ENCODE results near the gene SCOC. TPM values are rescaled to one million over a fixed set of nuclear protein-coding genes. Genes with fewer than 3 reads are reported as not detected.

Gene SCOC
- total and polyA plus RNA-seq, 2 of the 13 experiments (the other 11 are each of a cell fraction or from before 2014, with no cell fraction given): 43.8 to 65.2 TPM

GRCh38 chr4:140427919-140428471 lies 54.5 kb downstream of the SCOC start (continued):
- TF ChIP-seq SRY (CRISPR knock-in tag; IDR thresholded peaks at IDR 0.05) (no peak), BRCA1 (CRISPR knock-in tag; IDR thresholded peaks at IDR 0.05) (0 out of 2 replicates have a peak, but pooled peaks have one; percentile 19), HOXA9 (CRISPR knock-in tag; IDR thresholded peaks at IDR 0.05; ENCODE audit: borderline replicate concordance) (no peak), ZSCAN31 (CRISPR knock-in tag; IDR thresholded peaks at IDR 0.05; ENCODE audit: low read depth) (no peak), NFE2L1 (CRISPR knock-in tag; IDR thresholded peaks at IDR 0.05; ENCODE audit: borderline replicate concordance) (no peak), RARA (CRISPR knock-in tag; IDR thresholded peaks at IDR 0.05) (peak; percentile 45; the same call in 1 of the 2 replicates), KLF11 (CRISPR knock-in tag; IDR thresholded peaks at IDR 0.05) (no peak), ZNF547 (CRISPR knock-in tag; IDR thresholded peaks at IDR 0.05) (no peak), ZNF331 (CRISPR knock-in tag; IDR thresholded peaks at IDR 0.05) (peak; percentile 22; the same call in 1 of the 2 replicates), CBFB (CRISPR knock-in tag; IDR thresholded peaks at IDR 0.05) (no peak), ZNF251 (CRISPR knock-in tag; IDR thresholded peaks at IDR 0.05) (no peak), PREB (CRISPR knock-in tag; IDR thresholded peaks at IDR 0.05) (no peak), ZNF563 (CRISPR knock-in tag; IDR thresholded peaks at IDR 0.05) (no peak), ZNF136 (CRISPR knock-in tag; IDR thresholded peaks at IDR 0.05; ENCODE audit: low read depth) (no peak), ZKSCAN5 (CRISPR knock-in tag; IDR thresholded peaks at IDR 0.05) (no peak)
- TF ChIP-seq, protein P1, sequence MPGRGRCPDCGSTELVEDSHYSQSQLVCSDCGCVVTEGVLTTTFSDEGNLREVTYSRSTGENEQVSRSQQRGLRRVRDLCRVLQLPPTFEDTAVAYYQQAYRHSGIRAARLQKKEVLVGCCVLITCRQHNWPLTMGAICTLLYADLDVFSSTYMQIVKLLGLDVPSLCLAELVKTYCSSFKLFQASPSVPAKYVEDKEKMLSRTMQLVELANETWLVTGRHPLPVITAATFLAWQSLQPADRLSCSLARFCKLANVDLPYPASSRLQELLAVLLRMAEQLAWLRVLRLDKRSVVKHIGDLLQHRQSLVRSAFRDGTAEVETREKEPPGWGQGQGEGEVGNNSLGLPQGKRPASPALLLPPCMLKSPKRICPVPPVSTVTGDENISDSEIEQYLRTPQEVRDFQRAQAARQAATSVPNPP (CRISPR knock-in tag; IDR thresholded peaks at IDR 0.05): no peak
- TF ChIP-seq, protein P2, sequence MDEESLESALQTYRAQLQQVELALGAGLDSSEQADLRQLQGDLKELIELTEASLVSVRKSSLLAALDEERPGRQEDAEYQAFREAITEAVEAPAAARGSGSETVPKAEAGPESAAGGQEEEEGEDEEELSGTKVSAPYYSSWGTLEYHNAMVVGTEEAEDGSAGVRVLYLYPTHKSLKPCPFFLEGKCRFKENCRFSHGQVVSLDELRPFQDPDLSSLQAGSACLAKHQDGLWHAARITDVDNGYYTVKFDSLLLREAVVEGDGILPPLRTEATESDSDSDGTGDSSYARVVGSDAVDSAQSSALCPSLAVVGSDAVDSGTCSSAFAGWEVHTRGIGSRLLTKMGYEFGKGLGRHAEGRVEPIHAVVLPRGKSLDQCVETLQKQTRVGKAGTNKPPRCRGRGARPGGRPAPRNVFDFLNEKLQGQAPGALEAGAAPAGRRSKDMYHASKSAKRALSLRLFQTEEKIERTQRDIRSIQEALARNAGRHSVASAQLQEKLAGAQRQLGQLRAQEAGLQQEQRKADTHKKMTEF (CRISPR knock-in tag; IDR thresholded peaks at IDR 0.05): no peak
- TF ChIP-seq, protein P3, sequence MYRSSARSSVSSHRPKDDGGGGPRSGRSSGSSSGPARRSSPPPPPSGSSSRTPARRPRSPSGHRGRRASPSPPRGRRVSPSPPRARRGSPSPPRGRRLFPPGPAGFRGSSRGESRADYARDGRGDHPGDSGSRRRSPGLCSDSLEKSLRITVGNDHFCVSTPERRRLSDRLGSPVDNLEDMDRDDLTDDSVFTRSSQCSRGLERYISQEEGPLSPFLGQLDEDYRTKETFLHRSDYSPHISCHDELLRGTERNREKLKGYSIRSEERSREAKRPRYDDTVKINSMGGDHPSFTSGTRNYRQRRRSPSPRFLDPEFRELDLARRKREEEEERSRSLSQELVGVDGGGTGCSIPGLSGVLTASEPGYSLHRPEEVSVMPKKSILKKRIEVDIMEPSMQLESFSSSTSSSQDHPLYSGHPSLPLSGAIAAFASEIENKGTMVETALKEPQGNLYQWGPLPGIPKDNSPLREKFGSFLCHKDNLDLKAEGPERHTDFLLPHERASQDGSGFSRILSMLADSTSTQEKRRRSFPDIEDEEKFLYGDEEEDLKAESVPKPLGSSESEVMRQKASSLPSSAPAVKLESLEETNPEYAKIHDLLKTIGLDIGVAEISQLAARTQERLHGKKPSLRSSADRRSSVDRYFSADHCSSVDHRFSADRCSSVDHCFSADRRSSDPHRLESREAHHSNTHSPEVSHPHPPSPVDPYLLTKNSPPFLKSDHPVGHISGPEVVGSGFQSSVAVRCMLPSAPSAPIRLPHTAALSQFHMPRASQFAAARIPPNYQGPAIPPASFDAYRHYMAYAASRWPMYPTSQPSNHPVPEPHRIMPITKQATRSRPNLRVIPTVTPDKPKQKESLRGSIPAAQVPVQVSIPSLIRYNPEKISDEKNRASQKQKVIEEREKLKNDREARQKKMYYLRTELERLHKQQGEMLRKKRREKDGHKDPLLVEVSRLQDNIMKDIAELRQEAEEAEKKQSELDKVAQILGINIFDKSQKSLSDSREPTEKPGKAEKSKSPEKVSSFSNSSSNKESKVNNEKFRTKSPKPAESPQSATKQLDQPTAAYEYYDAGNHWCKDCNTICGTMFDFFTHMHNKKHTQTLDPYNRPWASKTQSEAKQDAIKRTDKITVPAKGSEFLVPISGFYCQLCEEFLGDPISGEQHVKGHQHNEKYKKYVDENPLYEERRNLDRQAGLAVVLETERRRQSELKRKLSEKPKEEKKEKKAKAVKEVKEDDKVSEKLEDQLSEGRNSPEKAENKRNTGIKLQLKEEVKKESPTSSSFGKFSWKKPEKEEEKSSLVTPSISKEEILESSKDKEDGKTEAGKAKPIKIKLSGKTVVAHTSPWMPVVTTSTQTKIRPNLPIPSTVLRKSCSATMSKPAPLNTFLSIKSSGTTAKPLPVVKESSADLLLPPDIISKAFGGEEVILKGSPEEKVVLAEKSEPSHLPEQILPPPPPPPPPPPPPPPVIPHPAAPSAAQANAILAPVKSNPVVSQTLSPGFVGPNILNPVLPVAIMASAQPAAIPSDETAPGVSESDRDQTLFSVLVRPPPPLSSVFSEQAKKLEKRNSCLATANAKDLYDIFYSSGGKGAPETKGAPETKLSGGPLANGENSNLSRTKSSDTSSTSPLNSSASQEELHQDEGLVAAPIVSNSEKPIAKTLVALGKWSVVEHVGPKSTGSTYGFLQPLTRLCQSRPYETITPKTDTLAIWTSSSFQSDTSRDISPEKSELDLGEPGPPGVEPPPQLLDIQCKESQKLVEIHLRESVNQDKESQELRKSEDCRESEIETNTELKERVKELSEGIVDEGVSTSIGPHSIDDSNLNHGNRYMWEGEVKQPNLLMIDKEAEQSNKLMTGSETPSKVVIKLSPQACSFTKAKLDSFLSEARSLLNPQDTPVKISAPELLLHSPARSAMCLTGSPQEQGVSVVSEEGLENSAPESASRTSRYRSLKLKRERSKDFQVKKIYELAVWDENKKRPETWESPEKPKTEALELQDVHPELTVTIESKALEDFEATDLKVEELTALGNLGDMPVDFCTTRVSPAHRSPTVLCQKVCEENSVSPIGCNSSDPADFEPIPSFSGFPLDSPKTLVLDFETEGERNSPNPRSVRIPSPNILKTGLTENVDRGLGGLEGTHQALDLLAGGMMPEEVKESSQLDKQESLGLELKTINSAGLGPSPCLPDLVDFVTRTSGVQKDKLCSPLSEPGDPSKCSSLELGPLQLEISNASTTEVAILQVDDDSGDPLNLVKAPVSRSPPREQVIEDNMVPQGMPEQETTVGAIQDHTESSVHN (CRISPR knock-in tag; IDR thresholded peaks at IDR 0.05): no peak
